Loucy (cell line): ENCODE measurements around the gene ERMN.

Experiments
- H2AFZ ChIP-seq: fragments of 200-600 bp; sonication (generic); 2 replicates; pipeline ENCODE4 v1.6.0; 2016; ENCODE audit warnings: antibody characterized with exemption, mild to moderate bottlenecking, low read length, moderate library complexity
- H3F3A ChIP-seq: fragments of 200-600 bp; 2 replicates; pipeline ENCODE4 v1.6.0; 2016; ENCODE audit warnings: antibody characterized with exemption, low read depth, mild to moderate bottlenecking
- H3K27me3 ChIP-seq: fragments of 200-600 bp; sonication (generic); 2 replicates; pipeline ENCODE4 v1.6.1; 2014; ENCODE audit warnings: low read length, mild to moderate bottlenecking; ENCODE audit not compliant: insufficient read depth, poor library complexity, severe bottlenecking
- H3K36me3 ChIP-seq: fragments of 200-600 bp; sonication (generic); 2 replicates; pipeline ENCODE4 v1.6.1; 2016; ENCODE audit warnings: low read length; ENCODE audit not compliant: insufficient read depth
- H3K4me1 ChIP-seq: fragments of 200-600 bp; sonication (generic); 2 replicates; pipeline ENCODE4 v1.5.1; 2014; ENCODE audit warnings: low read length, mild to moderate bottlenecking; ENCODE audit not compliant: insufficient read depth, poor library complexity, severe bottlenecking
- H3K4me2 ChIP-seq: fragments of 200-600 bp; sonication (generic); 2 replicates; pipeline ENCODE4 v1.6.0; 2014; ENCODE audit warnings: antibody characterized with exemption, low read length, low read depth, mild to moderate bottlenecking; ENCODE audit not compliant: poor library complexity, severe bottlenecking
- H3K4me3 ChIP-seq: fragments of 200-600 bp; sonication (generic); 2 replicates; pipeline ENCODE4 v1.5.1; 2014; ENCODE audit warnings: low read length, mild to moderate bottlenecking, mixed read lengths; ENCODE audit not compliant: poor library complexity, severe bottlenecking
- H3K79me2 ChIP-seq: fragments of 200-600 bp; sonication (generic); 2 replicates; pipeline ENCODE4 v1.6.1; 2014; ENCODE audit warnings: low read length; ENCODE audit not compliant: insufficient read depth
- H3K9ac ChIP-seq: fragments of 200-600 bp; sonication (generic); 2 replicates; pipeline ENCODE4 v1.6.0; 2014; ENCODE audit warnings: mild to moderate bottlenecking, low read depth, low read length, moderate library complexity; ENCODE audit not compliant: poor library complexity, severe bottlenecking
- H3K9me2 ChIP-seq: fragments of 200-600 bp; sonication (generic); replicated peaks from 2 replicates; pipeline ENCODE4 v1.6.1; 2016; ENCODE audit warnings: low read depth, low read length, mixed read lengths
- H3K9me3 ChIP-seq: fragments of 200-600 bp; sonication (generic); 2 replicates; pipeline ENCODE4 v1.6.1; 2014; ENCODE audit warnings: mild to moderate bottlenecking, antibody characterized with exemption, low read length, low read depth; ENCODE audit not compliant: insufficient read depth
- H4K20me1 ChIP-seq: fragments of 200-600 bp; sonication (generic); 2 replicates; pipeline ENCODE4 v1.6.0; 2014; ENCODE audit warnings: antibody characterized with exemption, low read length, mild to moderate bottlenecking; ENCODE audit not compliant: insufficient read depth, poor library complexity, severe bottlenecking
- EZH2phosphoT487 ChIP-seq: fragments of 200-600 bp; IDR thresholded peaks from 2 replicates; pipeline ENCODE4 v1.6.1; 2018; ENCODE audit warnings: antibody characterized with exemption, mild to moderate bottlenecking, moderate library complexity, borderline replicate concordance
- TF ChIP-seq, protein P1 (sequence below): fragments of 200-600 bp; sonication (generic); conservative IDR thresholded peaks from 2 replicates; pipeline ENCODE4 v1.5.1; 2014; ENCODE audit warnings: mild to moderate bottlenecking, antibody characterized with exemption, low read length

Gene ERMN

GRCh38 chr2:157269060-157269459 lies 56.6 kb downstream of the ERMN start:
- H3K79me2 ChIP-seq = no peaks in the 10 kb centered on the region

More at GRCh38 chr2:157269060-157269459, 56.6 kb downstream of the ERMN start:
- Histone ChIP-seq H3K9ac (no peak overlapping the region), H3K9me3 (no peaks in the 10 kb centered on the region), H3K27me3 (no peaks in the 10 kb centered on the region), H3F3A (no peaks in the 10 kb centered on the region), H2AFZ (no peak overlapping the region), H3K9me2 (no peaks in the 10 kb centered on the region), H3K36me3 (no peaks in the 10 kb centered on the region), H3K4me3 (no peak overlapping the region), H4K20me1 (no peaks in the 10 kb centered on the region), H3K4me2 (no peak overlapping the region), H3K4me1 (no peaks in the 10 kb centered on the region)
- no peak for TF ChIP-seq EZH2phosphoT487
- TF ChIP-seq, protein P1, sequence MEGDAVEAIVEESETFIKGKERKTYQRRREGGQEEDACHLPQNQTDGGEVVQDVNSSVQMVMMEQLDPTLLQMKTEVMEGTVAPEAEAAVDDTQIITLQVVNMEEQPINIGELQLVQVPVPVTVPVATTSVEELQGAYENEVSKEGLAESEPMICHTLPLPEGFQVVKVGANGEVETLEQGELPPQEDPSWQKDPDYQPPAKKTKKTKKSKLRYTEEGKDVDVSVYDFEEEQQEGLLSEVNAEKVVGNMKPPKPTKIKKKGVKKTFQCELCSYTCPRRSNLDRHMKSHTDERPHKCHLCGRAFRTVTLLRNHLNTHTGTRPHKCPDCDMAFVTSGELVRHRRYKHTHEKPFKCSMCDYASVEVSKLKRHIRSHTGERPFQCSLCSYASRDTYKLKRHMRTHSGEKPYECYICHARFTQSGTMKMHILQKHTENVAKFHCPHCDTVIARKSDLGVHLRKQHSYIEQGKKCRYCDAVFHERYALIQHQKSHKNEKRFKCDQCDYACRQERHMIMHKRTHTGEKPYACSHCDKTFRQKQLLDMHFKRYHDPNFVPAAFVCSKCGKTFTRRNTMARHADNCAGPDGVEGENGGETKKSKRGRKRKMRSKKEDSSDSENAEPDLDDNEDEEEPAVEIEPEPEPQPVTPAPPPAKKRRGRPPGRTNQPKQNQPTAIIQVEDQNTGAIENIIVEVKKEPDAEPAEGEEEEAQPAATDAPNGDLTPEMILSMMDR = no peak
